Mammary epithelial cell (primary cell): Measurements from ENCODE around the gene TYW3.

Experiments used
- EZH2 ChIP-seq: IDR thresholded peaks from 2 replicates; pipeline ENCODE4 v1.6.1; 2012; ENCODE audit warnings: low read length, inconsistent platforms, borderline replicate concordance
- TF ChIP-seq, protein P1 (sequence below), 2 donors: IDR thresholded peaks in 1 of 2; conservative IDR thresholded peaks in 1 of 2; 2 replicates each; pipeline ENCODE4 v1.5.1; 2011 to 2012; ENCODE audit warnings: inconsistent platforms in 2 of 2, low read length in 2 of 2, mild to moderate bottlenecking in 2 of 2, control low read depth in 1 of 2, low read depth in 1 of 2; ENCODE audit not compliant: insufficient read depth in 1 of 2; ENCODE audit errors: extremely low read depth in 1 of 2

DNA sequence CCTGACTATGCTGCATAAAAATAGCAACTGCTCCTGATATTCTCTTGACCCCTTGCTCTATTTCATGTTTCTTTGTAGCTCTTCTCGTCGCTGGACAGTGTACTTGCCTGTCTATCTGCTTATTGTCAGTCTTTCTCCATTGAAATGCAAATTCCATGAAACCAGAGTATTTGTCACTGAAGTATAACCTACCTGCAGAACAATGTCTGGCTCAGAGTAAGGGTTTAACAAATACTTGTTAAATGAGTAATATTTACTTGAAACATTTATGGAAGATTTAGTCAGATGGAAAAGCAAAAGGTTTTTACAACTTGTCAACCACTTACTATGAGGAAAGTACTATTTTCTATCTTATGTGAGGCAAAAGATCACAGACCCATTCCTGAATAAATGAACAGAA lies 39.5 kb upstream of the TYW3 start:
- TF ChIP-seq EZH2 = no peak
- TF ChIP-seq, protein P1, sequence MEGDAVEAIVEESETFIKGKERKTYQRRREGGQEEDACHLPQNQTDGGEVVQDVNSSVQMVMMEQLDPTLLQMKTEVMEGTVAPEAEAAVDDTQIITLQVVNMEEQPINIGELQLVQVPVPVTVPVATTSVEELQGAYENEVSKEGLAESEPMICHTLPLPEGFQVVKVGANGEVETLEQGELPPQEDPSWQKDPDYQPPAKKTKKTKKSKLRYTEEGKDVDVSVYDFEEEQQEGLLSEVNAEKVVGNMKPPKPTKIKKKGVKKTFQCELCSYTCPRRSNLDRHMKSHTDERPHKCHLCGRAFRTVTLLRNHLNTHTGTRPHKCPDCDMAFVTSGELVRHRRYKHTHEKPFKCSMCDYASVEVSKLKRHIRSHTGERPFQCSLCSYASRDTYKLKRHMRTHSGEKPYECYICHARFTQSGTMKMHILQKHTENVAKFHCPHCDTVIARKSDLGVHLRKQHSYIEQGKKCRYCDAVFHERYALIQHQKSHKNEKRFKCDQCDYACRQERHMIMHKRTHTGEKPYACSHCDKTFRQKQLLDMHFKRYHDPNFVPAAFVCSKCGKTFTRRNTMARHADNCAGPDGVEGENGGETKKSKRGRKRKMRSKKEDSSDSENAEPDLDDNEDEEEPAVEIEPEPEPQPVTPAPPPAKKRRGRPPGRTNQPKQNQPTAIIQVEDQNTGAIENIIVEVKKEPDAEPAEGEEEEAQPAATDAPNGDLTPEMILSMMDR (conservative IDR thresholded peaks at IDR 0.05 in 1 of 2, IDR thresholded peaks at IDR 0.05 in 1 of 2; ENCODE audit: extremely low read depth in 1 of 2, insufficient read depth in 1 of 2, low read depth in 1 of 2, low read length in 2 of 2) = no peak
